Transverse colon (tissue), 4 donors: Measurements from ENCODE around the gene NAA38. TPM values are rescaled to one million over a fixed set of nuclear protein-coding genes. Genes with fewer than 3 reads are reported as not detected.
A peak's percentile ranks its signal among the peaks of the same experiment; 100 is the strongest.

Source experiments
- DNase-seq: peaks from one replicate; pipeline ENCODE4 v3.0.0-alpha.2; 2019
- H3K27ac ChIP-seq, 4 donors: fragments of 200-600 bp; sonication (generic); 2 replicates each; pipeline ENCODE4 v1.5.1; 2016 to 2018; ENCODE audit warnings: inconsistent platforms in 4 of 4
- H3K27me3 ChIP-seq: fragments of 200-600 bp; sonication (generic); 2 replicates; pipeline ENCODE4 v1.5.1; 2017; ENCODE audit warnings: inconsistent platforms
- H3K36me3 ChIP-seq, 4 donors: fragments of 200-600 bp; sonication (generic); 2 replicates each; pipeline ENCODE4 v1.5.1; 2017 to 2019; ENCODE audit warnings: inconsistent platforms in 4 of 4
- H3K4me1 ChIP-seq, 4 donors: fragments of 200-600 bp; sonication (generic); 2 replicates each; pipeline ENCODE4 v1.5.1; 2017 to 2020; ENCODE audit warnings: inconsistent platforms in 4 of 4
- H3K4me3 ChIP-seq, 4 donors: fragments of 200-600 bp; sonication (generic); 1 replicate in 1 of 4; 2 replicates in 3 of 4; pipeline versions ENCODE4 v1.5.1 to v1.6.1; 2017 to 2019; ENCODE audit warnings: inconsistent platforms in 4 of 4
- H3K9me3 ChIP-seq, 2 donors: fragments of 200-600 bp; sonication (generic); 2 replicates each; pipeline ENCODE4 v1.5.1; 2017 to 2019; ENCODE audit warnings: inconsistent platforms in 2 of 2
- CTCF ChIP-seq, 5 experiments: fragments of 200-600 bp in 3 of 5; fragments of 450-650 bp in 2 of 5; sonication (generic) in 3 of 5; IDR thresholded peaks; 1 replicate in 2 of 5; 2 replicates in 3 of 5; pipeline ENCODE4 v1.5.1; 2016 to 2017; ENCODE audit warnings: antibody characterized with exemption in 5 of 5, inconsistent platforms in 3 of 5, mild to moderate bottlenecking in 2 of 5, moderate library complexity in 1 of 5
- EP300 ChIP-seq: sonication (generic); formaldehyde crosslinking; IDR thresholded peaks from one replicate; pipeline ENCODE4 v1.6.1; 2017; ENCODE audit warnings: antibody characterized with exemption, low read depth
- POLR2A ChIP-seq: fragments of 450-650 bp; IDR thresholded peaks from one replicate; pipeline ENCODE4 v1.6.1; 2016; ENCODE audit warnings: antibody characterized with exemption, mild to moderate bottlenecking, moderate library complexity
- POLR2AphosphoS5 ChIP-seq, 3 donors: sonication (generic); formaldehyde crosslinking; IDR thresholded peaks; one replicate each; pipeline ENCODE4 v1.6.1; 2016; ENCODE audit warnings: antibody characterized with exemption in 3 of 3
- WGBS, 2 donors: methylation state at CpG; one replicate each; pipeline ENCODE4 v1.1.5; 2018; ENCODE audit warnings: low coverage in 1 of 2; 5-methylcytosine and 5-hydroxymethylcytosine counted together
- in situ Hi-C, 4 donors: fragments of 200-750 bp; cut with MboI; loops; one replicate each; pipeline versions ENCODE4 v1.15.0 to v1.15.1; 2017; ENCODE audit warnings: low sequenced_read_pairs in 3 of 4, low pct_ligation_motif_present in 1 of 4, low pct_unique_long_range_greater_than_20kb in 1 of 4
- intact Hi-C: fragments of 100-400 bp; cut with DNase I; formaldehyde crosslinking; loops from one replicate; pipeline ENCODE4 v1.15.1; 2023; ENCODE audit warnings: low total_unique reads
- total RNA-seq, 4 donors: library from RNA; depleted of rRNA; stranded (reverse); fragments of >200 nt; gene quantifications; one replicate each; pipeline ENCODE4 v1.1.0, GENCODE V29; 2016

The NAA38 gene
- total RNA-seq, 4 donors from 2014 or later = 59.8 to 95.3 (median 86.5) TPM

- peak overlapping the region; percentile 21 to 64 (median 50) for H3K27ac ChIP-seq
- in situ Hi-C loops = loop anchor here in 2 of 4 donors (25.0 kb wide), 1 partner anchor 136 kb away; no protein-coding TSS in a partner anchor
- H3K4me1 ChIP-seq = peaks cover 13 to 28% (median 20%) of the 10 kb centered on the region in 4 donors
- H3K9me3 ChIP-seq = no peaks in the 10 kb centered on the region
- intact Hi-C loops = loop anchor here (10.0 kb wide), 1 partner anchor 106 kb away; no protein-coding TSS in a partner anchor
- no peak overlapping the region for H3K4me3 ChIP-seq
- peaks cover 0 to 55% (median 21%) of the 10 kb centered on the region in 4 donors for H3K36me3 ChIP-seq
- no peak for TF ChIP-seq EP300
- TF ChIP-seq CTCF (IDR thresholded peaks at IDR 0.05) = no peak
- TF ChIP-seq POLR2AphosphoS5 (IDR thresholded peaks at IDR 0.05) = no peak
- no peak for TF ChIP-seq POLR2A
- DNase-seq = no peak
- 84 to 92% methylated on average over 2 to 17 of the region's 17 CpGs for WGBS, 2 donors
- no peaks in the 10 kb centered on the region for H3K27me3 ChIP-seq
Observed at GRCh38 chr17:7850701-7851437, 6.5 kb downstream of the NAA38 start.

GRCh38 chr17:7849751-7850504 is 7.4 kb downstream of the NAA38 start:
- H3K36me3 ChIP-seq = peaks cover 0 to 60% (median 22%) of the 10 kb centered on the region in 4 donors
- 87 to 100% methylated on average over 1 to 12 of the region's 12 CpGs for WGBS, 2 donors
- in situ Hi-C loops = loop anchor here in 2 of 4 donors (25.0 kb wide), 1 partner anchor 137 kb away; no protein-coding TSS in a partner anchor
- no peaks in the 10 kb centered on the region for H3K9me3 ChIP-seq
- DNase-seq = no peak
- H3K27me3 ChIP-seq = no peaks in the 10 kb centered on the region
- H3K4me1 ChIP-seq = peaks cover 12 to 28% (median 19%) of the 10 kb centered on the region in 4 donors
- no peak for TF ChIP-seq EP300
- peak in 1 of 3 donors; percentile 3 for TF ChIP-seq POLR2AphosphoS5 (IDR thresholded peaks at IDR 0.05)
- H3K4me3 ChIP-seq = no peak overlapping the region
- intact Hi-C loops = loop anchor here (10.0 kb wide), 1 partner anchor 105 kb away; no protein-coding TSS in a partner anchor
- H3K27ac ChIP-seq = no peak overlapping the region

GRCh38 chr17:7849130-7849750 is 8.1 kb downstream of the NAA38 start:
- TF ChIP-seq POLR2AphosphoS5 (IDR thresholded peaks at IDR 0.05) = peak in 1 of 3 donors; percentile 3
- TF ChIP-seq POLR2A = no peak
- no peak for DNase-seq
- Histone ChIP-seq H3K4me3 (no peak overlapping the region), H3K4me1 (peaks cover 11 to 23% (median 20%) of the 10 kb centered on the region in 4 donors), H3K9me3 (no peaks in the 10 kb centered on the region), H3K36me3 (peaks cover 0 to 60% (median 22%) of the 10 kb centered on the region in 4 donors), H3K27me3 (no peaks in the 10 kb centered on the region), H3K27ac (no peak overlapping the region)
- WGBS, 2 donors = 85% methylated on average over 35 of the region's 35 CpGs; no CpG with 5 or more reads in 1 of the 2 donors
- in situ Hi-C loops (no loop called here), intact Hi-C loops (no loop called here)

GRCh38 chr17:7848739-7849129 is 8.6 kb downstream of the NAA38 start:
- intact Hi-C loops = no loop called here
- no peak overlapping the region for H3K4me3 ChIP-seq
- no peak overlapping the region for H3K27ac ChIP-seq
- no peak for TF ChIP-seq CTCF (IDR thresholded peaks at IDR 0.05)
- peak in 1 of 3 donors; percentile 0 for TF ChIP-seq POLR2AphosphoS5 (IDR thresholded peaks at IDR 0.05)
- in situ Hi-C loops = no loop called here
- DNase-seq = no peak
- WGBS, 2 donors = 89% methylated on average over 18 of the region's 21 CpGs; no CpG with 5 or more reads in 1 of the 2 donors
- H3K4me1 ChIP-seq = peaks cover 11 to 27% (median 20%) of the 10 kb centered on the region in 4 donors
- peaks cover 0 to 56% (median 21%) of the 10 kb centered on the region in 4 donors for H3K36me3 ChIP-seq
- no peaks in the 10 kb centered on the region for H3K27me3 ChIP-seq
- H3K9me3 ChIP-seq = no peaks in the 10 kb centered on the region
